Kidney epithelial cell (primary cell): Measurements from ENCODE around the gene ADCY3. TPM values are rescaled to one million over a fixed set of nuclear protein-coding genes. Genes with fewer than 3 reads are reported as not detected.

ENCODE experiments used
- DNase-seq: peaks from one replicate; pipeline ENCODE4 v3.0.0-alpha.2; 2010; ENCODE audit warnings: low read depth
- H3K27me3 ChIP-seq: 2 replicates; pipeline ENCODE4 v1.6.0; 2011; ENCODE audit warnings: low read length; ENCODE audit not compliant: control insufficient read depth, insufficient read depth
- H3K36me3 ChIP-seq: 2 replicates; pipeline ENCODE4 v1.5.1; 2011; ENCODE audit warnings: low read length; ENCODE audit not compliant: control insufficient read depth, insufficient read depth
- H3K4me3 ChIP-seq: 2 replicates; pipeline ENCODE4 v1.5.1; 2011; ENCODE audit warnings: low read depth, mild to moderate bottlenecking, control low read depth, low read length
- CTCF ChIP-seq: IDR thresholded peaks from 2 replicates; pipeline ENCODE4 v1.5.1; 2011; ENCODE audit warnings: mild to moderate bottlenecking, moderate library complexity, low read length, control low read depth, inconsistent platforms; ENCODE audit not compliant: insufficient read depth, poor library complexity, severe bottlenecking
- total RNA-seq: library from RNA; depleted of rRNA; stranded (reverse); fragments of >200 nt; gene quantifications from 2 replicates; pipeline ENCODE4 v1.2.3, GENCODE V29; 2015

Gene ADCY3
- total RNA-seq, 1 donor from 2014 or later: 24.5 TPM

- no peaks in the 10 kb centered on the region for H3K36me3 ChIP-seq
- no peak overlapping the region for H3K4me3 ChIP-seq
- TF ChIP-seq CTCF: no peak
- no peaks in the 10 kb centered on the region for H3K27me3 ChIP-seq
- no peak for DNase-seq
Observed at GRCh38 chr2:24885221-24886125, 34.6 kb downstream of the ADCY3 start.

- Histone ChIP-seq H3K36me3 (no peaks in the 10 kb centered on the region), H3K27me3 (no peaks in the 10 kb centered on the region), H3K4me3 (no peak overlapping the region)
- no peak for TF ChIP-seq CTCF
- peak; percentile 34 for DNase-seq
Observed at GRCh38 chr2:24883946-24884345, 36.1 kb downstream of the ADCY3 start.

- no peak overlapping the region for H3K4me3 ChIP-seq
- H3K27me3 ChIP-seq: no peaks in the 10 kb centered on the region
- no peak for DNase-seq
- H3K36me3 ChIP-seq: no peaks in the 10 kb centered on the region
- peak; percentile 18 for TF ChIP-seq CTCF
Observed at GRCh38 chr2:24881623-24882022, 38.4 kb downstream of the ADCY3 start.

- no peaks in the 10 kb centered on the region for H3K36me3 ChIP-seq
- TF ChIP-seq CTCF: no peak
- no peaks in the 10 kb centered on the region for H3K27me3 ChIP-seq
- no peak overlapping the region for H3K4me3 ChIP-seq
- DNase-seq: no peak
Observed at GRCh38 chr2:24881158-24881557, 38.9 kb downstream of the ADCY3 start.

- Histone ChIP-seq H3K36me3 (no peaks in the 10 kb centered on the region), H3K27me3 (no peaks in the 10 kb centered on the region), H3K4me3 (no peak overlapping the region)
- no peak for DNase-seq
- no peak for TF ChIP-seq CTCF
Observed at GRCh38 chr2:24878341-24878740, 41.7 kb downstream of the ADCY3 start.

GRCh38 chr2:24877646-24878045, 42.4 kb downstream of the ADCY3 start:
- Histone ChIP-seq H3K4me3 (no peak overlapping the region), H3K27me3 (no peaks in the 10 kb centered on the region), H3K36me3 (no peaks in the 10 kb centered on the region)
- no peak for TF ChIP-seq CTCF
- DNase-seq: no peak
